Kidney (tissue), 14 donors: ENCODE measurements around the gene CDK5RAP2. TPM values are rescaled to one million over a fixed set of nuclear protein-coding genes. Genes with fewer than 3 reads are reported as not detected.

Experiments
- DNase-seq, 5 donors: peaks; one replicate each; pipeline ENCODE4 v3.0.0-alpha.2; 2013 to 2020
- FAIRE-seq: peaks from 2 replicates; lab custom pipeline; 2012; peaks lifted over from hg19 to GRCh38; lab: Jason Lieb, UNC
- H3K27ac ChIP-seq, 2 donors: one replicate each; pipeline ENCODE4 v1.7.0; 2013; ENCODE audit warnings: low read depth in 2 of 2, low read length in 2 of 2, inconsistent platforms in 1 of 2
- H3K27me3 ChIP-seq: one replicate; pipeline ENCODE4 v1.7.1; 2013; ENCODE audit warnings: low read length, inconsistent platforms; ENCODE audit not compliant: control insufficient read depth, insufficient read depth
- H3K36me3 ChIP-seq, 3 donors: one replicate each; pipeline versions ENCODE4 v1.7.0 to v1.7.1; 2013; ENCODE audit warnings: low read length in 3 of 3, control low read depth in 1 of 3, inconsistent platforms in 1 of 3; ENCODE audit not compliant: insufficient read depth in 3 of 3, control insufficient read depth in 2 of 3
- H3K4me1 ChIP-seq, 3 donors: one replicate each; pipeline versions ENCODE4 v1.7.0 to v1.7.1; 2013; ENCODE audit warnings: low read length in 3 of 3, inconsistent platforms in 1 of 3, low read depth in 1 of 3; ENCODE audit not compliant: control insufficient read depth in 2 of 3, insufficient read depth in 2 of 3
- H3K4me3 ChIP-seq, 3 donors: one replicate each; pipeline versions ENCODE4 v1.7.0 to v1.8.1; 2013; ENCODE audit warnings: low read length in 3 of 3, control low read depth in 1 of 3, inconsistent platforms in 1 of 3
- H3K9ac ChIP-seq, 3 donors: one replicate each; pipeline versions ENCODE4 v1.7.0 to v1.7.1; 2013; ENCODE audit warnings: low read length in 3 of 3, control low read depth in 1 of 3, inconsistent platforms in 1 of 3
- H3K9me3 ChIP-seq, 3 donors: one replicate each; pipeline versions ENCODE4 v1.7.0 to v1.7.1; 2013; ENCODE audit warnings: low read length in 3 of 3, control low read depth in 1 of 3, inconsistent platforms in 1 of 3; ENCODE audit not compliant: control insufficient read depth in 2 of 3, insufficient read depth in 1 of 3
- CTCF ChIP-seq: IDR thresholded peaks from 3 replicates; pipeline ENCODE4 v1.5.1; 2012; ENCODE audit warnings: mild to moderate bottlenecking, moderate library complexity, borderline replicate concordance; ENCODE audit not compliant: insufficient read depth; ENCODE audit errors: extremely low read depth
- intact Hi-C: fragments of 100-400 bp; cut with DNase I; formaldehyde crosslinking; loops from one replicate; pipeline ENCODE4 v1.11.1; 2022
- polyA plus RNA-seq: library from polyadenylated mRNA; stranded (reverse); fragments of 350-450 nt; fragmentation: Illumina TruSeq; extraction: RNeasy Lipid Tissue Mini Kit (QIAGEN cat#74804); gene quantifications from one replicate; pipeline ENCODE4 v1.2.3, GENCODE V29; 2014; ENCODE audit warnings: low read depth, low replicate concordance; ENCODE audit not compliant: insufficient read depth
- total RNA-seq: library from RNA; stranded (reverse); fragmentation: NEBNext Ultra II Directional; extraction: Animal tissue kit (Norgen Biotek cat#: 25700); gene quantifications from one replicate; pipeline ENCODE4 v1.2.1, GENCODE V29; 2021
- donor health status: control.
- donor health status: control.
- donor health status: control.
- donor health status: control.
- donor health status: control.
- donor health status: DM: yes; HTN: yes; CAD: no.
- donor health status: Normal renal cell carcinoma (clear cell type).

CDK5RAP2 gene
- total and polyA plus RNA-seq, 2 donors from 2014 or later: 20.9 to 35.3 TPM

GRCh38 chr9:120384925-120385272 lies 195.1 kb downstream of the CDK5RAP2 start:
- no peak for FAIRE-seq
- no peak for TF ChIP-seq CTCF
- H3K36me3 ChIP-seq: no peaks in the 10 kb centered on the region
- no peak for DNase-seq
- no peak overlapping the region for H3K9ac ChIP-seq
- peaks cover 0 to 18% (median 15%) of the 10 kb centered on the region in 3 donors for H3K4me1 ChIP-seq
- H3K27ac ChIP-seq: no peak overlapping the region
- no peaks in the 10 kb centered on the region for H3K27me3 ChIP-seq
- no peak overlapping the region for H3K4me3 ChIP-seq
- H3K9me3 ChIP-seq: no peaks in the 10 kb centered on the region
- intact Hi-C loops: no loop called here

GRCh38 chr9:120383999-120384924 lies 195.7 kb downstream of the CDK5RAP2 start:
- no peak for TF ChIP-seq CTCF
- Histone ChIP-seq H3K27ac (peak overlapping the region in 1 of 2 donors; percentile 27), H3K9ac (no peak overlapping the region), H3K36me3 (no peaks in the 10 kb centered on the region), H3K9me3 (peaks cover 0 to 4% (median 0%) of the 10 kb centered on the region in 3 donors), H3K4me1 (peaks cover 0 to 18% (median 15%) of the 10 kb centered on the region in 3 donors), H3K4me3 (no peak overlapping the region), H3K27me3 (no peaks in the 10 kb centered on the region)
- FAIRE-seq: no peak
- peak in 1 of 5 donors; percentile 11 for DNase-seq
- intact Hi-C loops: no loop called here

- no peak for DNase-seq
Measured at GRCh38 chr9:120383611-120383998, 196.4 kb downstream of the CDK5RAP2 start.

More at GRCh38 chr9:120383611-120383998, 196.4 kb downstream of the CDK5RAP2 start:
- Histone ChIP-seq H3K4me3 (no peak overlapping the region), H3K27ac (no peak overlapping the region), H3K9me3 (peaks cover 0 to 4% (median 0%) of the 10 kb centered on the region in 3 donors), H3K36me3 (no peaks in the 10 kb centered on the region), H3K4me1 (peaks cover 0 to 18% (median 15%) of the 10 kb centered on the region in 3 donors), H3K9ac (no peak overlapping the region), H3K27me3 (no peaks in the 10 kb centered on the region)
- no peak for FAIRE-seq
- intact Hi-C loops: no loop called here
- TF ChIP-seq CTCF: no peak
